GM12878 (cell line): ENCODE measurements around the gene HSBP1. TPM values are rescaled to one million over a fixed set of nuclear protein-coding genes. Genes with fewer than 3 reads are reported as not detected.

Experiments
- ATAC-seq: fragments of 200-7000 bp; cut with Tn5 transposase; 3 replicates; pipeline ENCODE4 v1.9.1; 2020; ENCODE audit warnings: mild to moderate bottlenecking, moderate library complexity
- BruUV-seq: library from RNA; stranded (reverse); fragments of 400-500 nt; replicated peaks from 2 replicates; lab custom pipeline; 2021; lab: Mats Ljungman, UMichigan
- CTCF ChIA-PET: fragments of 300-600 bp; sonication (Branson Sonifier 250); formaldehyde crosslinking; extraction: SDS; loops from one replicate; lab custom pipeline; 2021; ENCODE audit warnings: inconsistent platforms; lab: Yijun Ruan, JAX
- POLR2A ChIA-PET: fragments of 350-600 bp; formaldehyde crosslinking; extraction: SDS; loops from one replicate; lab custom pipeline; 2021; ENCODE audit warnings: inconsistent platforms; lab: Charles Lee
- RAD21 ChIA-PET: fragments of 300-600 bp; sonication (Branson Sonifier 250); formaldehyde crosslinking; loops from one replicate; lab custom pipeline; 2023; ENCODE audit warnings: antibody characterized with exemption; ENCODE audit not compliant: unreplicated experiment; lab: Charles Lee
- SMC1A ChIA-PET: fragments of 300-600 bp; sonication (Branson Sonifier 250); formaldehyde crosslinking; loops from one replicate; lab custom pipeline; 2023; ENCODE audit not compliant: unreplicated experiment, uncharacterized antibody; lab: Charles Lee
- DNase-seq: peaks from one replicate; pipeline ENCODE4 v3.0.0-alpha.2; 2011; ENCODE audit warnings: low read depth, low spot score
- FAIRE-seq: peaks from 3 replicates; lab custom pipeline; 2011; peaks lifted over from hg19 to GRCh38; lab: Jason Lieb, UNC
- H2AFZ ChIP-seq: 2 replicates; pipeline ENCODE4 v1.6.0; 2011; ENCODE audit warnings: low read depth, low read length, control low read depth; ENCODE audit not compliant: control insufficient read depth
- H3K27ac ChIP-seq: 2 replicates; pipeline ENCODE4 v1.5.1; 2011; ENCODE audit warnings: control low read depth; ENCODE audit not compliant: control insufficient read depth, insufficient read depth
- H3K27me3 ChIP-seq, 2 experiments: replicated peaks in 1 of 2; 2 replicates each; pipeline versions ENCODE4 v1.6.0 to v1.6.1; 2011; ENCODE audit warnings: low read length in 1 of 2; ENCODE audit not compliant: control insufficient read depth in 2 of 2, insufficient read depth in 2 of 2
- H3K36me3 ChIP-seq, 2 experiments: 2 replicates each; pipeline ENCODE4 v1.5.1; 2011; ENCODE audit warnings: low read length in 1 of 2; ENCODE audit not compliant: control insufficient read depth in 2 of 2, insufficient read depth in 2 of 2
- H3K4me1 ChIP-seq: 2 replicates; pipeline ENCODE4 v1.6.1; 2011; ENCODE audit warnings: mild to moderate bottlenecking, low read length, moderate library complexity, mixed read lengths; ENCODE audit not compliant: control insufficient read depth, insufficient read depth
- H3K4me2 ChIP-seq: 2 replicates; pipeline ENCODE4 v1.6.0; 2011; ENCODE audit warnings: control low read depth; ENCODE audit not compliant: control insufficient read depth, insufficient read depth
- H3K4me3 ChIP-seq: fragments of 200-600 bp; sonication (generic); 2 replicates; pipeline ENCODE4 v1.5.1; 2016
- H3K79me2 ChIP-seq: 2 replicates; pipeline ENCODE4 v1.6.0; 2011; ENCODE audit warnings: low read length; ENCODE audit not compliant: control insufficient read depth, insufficient read depth
- H3K9ac ChIP-seq: 2 replicates; pipeline ENCODE4 v1.8.0; 2011; ENCODE audit warnings: low read length, control low read depth, mixed read lengths; ENCODE audit not compliant: control insufficient read depth, insufficient read depth
- H3K9me3 ChIP-seq: replicated peaks from 3 replicates; pipeline ENCODE4 v1.5.1; 2011; ENCODE audit warnings: mild to moderate bottlenecking, low read length; ENCODE audit not compliant: control insufficient read depth, insufficient read depth
- H4K20me1 ChIP-seq: 2 replicates; pipeline ENCODE4 v1.6.0; 2011; ENCODE audit not compliant: control insufficient read depth, insufficient read depth
- BACH1 ChIP-seq: fragments of 450-650 bp; IDR thresholded peaks from 2 replicates; pipeline ENCODE4 v1.6.1; 2017; ENCODE audit warnings: mild to moderate bottlenecking, borderline replicate concordance
- BCL11A ChIP-seq: IDR thresholded peaks from 2 replicates; pipeline ENCODE4 v1.6.1; 2011; ENCODE audit warnings: low read depth, low read length
- CEBPZ ChIP-seq: fragments of 150-350 bp; IDR thresholded peaks from 2 replicates; pipeline ENCODE4 v1.6.1; 2016; ENCODE audit warnings: low read depth, low read length
- ETV6 ChIP-seq, 2 experiments: fragments of 450-650 bp in 1 of 2; IDR thresholded peaks in 1 of 2; conservative IDR thresholded peaks in 1 of 2; 2 replicates each; pipeline ENCODE4 v1.6.1; 2014; ENCODE audit warnings: antibody characterized with exemption in 1 of 2, borderline replicate concordance in 1 of 2, low read depth in 1 of 2, mild to moderate bottlenecking in 1 of 2, moderate library complexity in 1 of 2
- LARP7 ChIP-seq: fragments of 450-650 bp; IDR thresholded peaks from 2 replicates; pipeline ENCODE4 v1.6.1; 2017; ENCODE audit warnings: mild to moderate bottlenecking
- MEF2B ChIP-seq: fragments of 450-650 bp; IDR thresholded peaks from 2 replicates; pipeline ENCODE4 v1.6.1; 2018; ENCODE audit warnings: mild to moderate bottlenecking, moderate library complexity; ENCODE audit not compliant: partially characterized antibody, poor library complexity, severe bottlenecking
- POU2F2 ChIP-seq: IDR thresholded peaks from 3 replicates; pipeline ENCODE4 v1.6.1; 2011; ENCODE audit warnings: low read depth, mild to moderate bottlenecking, low read length, borderline replicate concordance
- TCF3 ChIP-seq: IDR thresholded peaks from 2 replicates; pipeline ENCODE4 v1.6.1; 2012; ENCODE audit warnings: low read depth, mild to moderate bottlenecking, low read length, borderline replicate concordance; ENCODE audit not compliant: insufficient read depth
- ZNF622 ChIP-seq: fragments of 450-650 bp; IDR thresholded peaks from 2 replicates; pipeline ENCODE4 v1.6.1; 2017; ENCODE audit warnings: mild to moderate bottlenecking, inconsistent platforms
- ZNF687 ChIP-seq: fragments of 450-650 bp; IDR thresholded peaks from 2 replicates; pipeline ENCODE4 v1.6.1; 2017; ENCODE audit warnings: mild to moderate bottlenecking, moderate library complexity
- WGBS: methylation state at CpG from one replicate; pipeline ENCODE4 v1.1.6; 2016; ENCODE audit warnings: low lambda C conversion rate; ENCODE audit not compliant: insufficient replicate concordance, insufficient coverage; ENCODE audit errors: missing lambda C conversion rate; 5-methylcytosine and 5-hydroxymethylcytosine counted together
- in situ Hi-C: fragments of 300-500 bp; cut with MboI; formaldehyde crosslinking; loops from 9 replicates; pipeline ENCODE4 v1.14.3; 2018; ENCODE audit warnings: mixed read lengths
- intact Hi-C: fragments of 100-400 bp; cut with micrococcal nuclease; formaldehyde crosslinking; loops from one replicate; pipeline ENCODE4 v1.14.2; 2022; ENCODE audit not compliant: unreplicated experiment
- polyA plus RNA-seq, 11 experiments: library from polyadenylated mRNA; depleted of rRNA in 4 of 11; unstranded in 6 of 11; stranded (reverse) in 5 of 11; fragments of >200 nt; fragmentation: Nextera tagmentation in 4 of 11; fragmentation: Illumina TruSeq in 1 of 11; extraction: Ambion mirVana in 4 of 11; extraction: Trizol in 1 of 11; gene quantifications; 1 replicate in 1 of 11; 2 replicates in 10 of 11; pipeline versions ENCODE4 v1.2.1 to v1.2.3, GENCODE V29; 2011 to 2016; ENCODE audit warnings: inconsistent platforms in 2 of 11, missing spikeins in 2 of 11, low read depth in 1 of 11
- total RNA-seq, 4 experiments: library from RNA; depleted of rRNA in 3 of 4; stranded (reverse); fragments of >200 nt in 3 of 4; fragmentation: Illumina TruSeq in 1 of 4; extraction: Trizol in 1 of 4; gene quantifications; 2 replicates each; pipeline versions ENCODE4 v1.2.1 to v1.2.3, GENCODE V29; 2013 to 2021
- TF ChIP-seq, protein P1 (sequence below): fragments of 450-650 bp; IDR thresholded peaks from 2 replicates; pipeline ENCODE4 v1.6.1; 2017; ENCODE audit warnings: mild to moderate bottlenecking

HSBP1 gene
- total and polyA plus RNA-seq, 10 of the 15 experiments (the other 5 are each of a cell fraction or from before 2014, with no cell fraction given) = 26.6 to 263 (median 95.7) TPM

DNA sequence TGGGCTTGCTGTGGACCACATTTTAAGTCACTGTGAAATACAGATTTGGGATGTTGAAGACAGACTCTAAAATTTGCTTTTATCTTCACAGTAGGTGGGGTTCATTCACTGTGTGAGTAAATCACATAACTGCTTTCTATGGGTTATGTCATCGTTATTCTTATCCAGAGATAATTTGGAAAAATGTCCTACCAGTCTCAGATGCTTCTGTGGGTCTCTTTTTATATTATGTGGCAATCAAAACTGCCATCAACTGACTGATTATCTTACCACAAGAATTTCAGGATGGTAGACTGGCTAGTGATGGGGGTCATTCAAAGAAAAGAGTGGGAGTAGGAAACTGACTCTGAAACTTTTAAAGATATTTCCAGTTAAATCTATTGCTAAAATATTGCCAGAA lies 3.1 kb downstream of the HSBP1 start (continued):
- TF ChIP-seq POU2F2 (no peak), BCL11A (no peak), BACH1 (no peak), ZNF622 (no peak)

DNA sequence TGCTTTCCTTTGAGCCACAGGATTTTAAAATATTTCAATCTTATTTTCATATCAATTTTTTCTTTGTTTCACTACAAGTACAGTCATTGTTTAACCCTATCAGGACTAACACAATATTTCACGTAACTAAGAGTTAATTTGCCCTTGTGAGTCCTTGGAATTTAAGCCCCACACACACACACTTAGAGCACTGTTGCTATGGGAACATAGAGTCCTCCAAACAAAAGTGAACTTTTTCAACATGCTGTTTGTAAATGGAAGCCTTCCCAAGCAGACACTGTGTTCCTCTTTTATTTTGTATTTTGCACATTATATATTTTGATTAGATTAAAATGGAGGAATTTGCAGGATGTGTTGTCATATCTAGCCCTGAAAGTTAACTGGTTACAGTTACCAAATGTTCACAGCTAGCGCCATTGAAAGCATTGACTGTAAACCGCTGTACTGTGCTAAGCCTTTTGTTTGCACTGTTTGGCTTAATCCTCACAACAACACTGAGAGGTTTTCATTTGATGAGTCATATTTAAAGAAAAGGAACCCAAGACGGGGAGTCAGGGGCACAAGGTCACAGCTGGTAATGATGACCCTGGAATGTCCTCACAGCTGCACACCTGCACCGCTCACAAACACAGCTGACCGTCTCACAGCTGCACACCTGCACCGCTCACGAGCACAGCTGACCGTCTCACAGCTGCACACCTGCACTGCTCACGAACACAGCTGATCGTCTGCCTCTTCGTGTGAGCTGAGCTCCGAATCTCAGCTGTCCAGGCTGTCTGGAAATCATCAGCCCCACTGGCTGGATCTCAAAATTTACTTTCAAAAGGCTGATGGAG lies 6.3 kb downstream of the HSBP1 start:
- Histone ChIP-seq H3K36me3 (peaks cover 0 to 11% of the 10 kb centered on the region in 2 experiments; a peak in 1 of 4 replicates), H3K27me3 (no peaks in the 10 kb centered on the region), H3K4me2 (no peak overlapping the region), H3K9ac (no peak overlapping the region), H4K20me1 (peaks cover 1% of the 10 kb centered on the region; the same call in 1 of the 2 replicates), H3K79me2 (peaks cover 7% of the 10 kb centered on the region), H3K4me3 (no peak overlapping the region), H3K4me1 (peaks cover 2% of the 10 kb centered on the region; the same call in 1 of the 2 replicates), H3K27ac (no peak overlapping the region), H3K9me3 (no peaks in the 10 kb centered on the region), H2AFZ (no peak overlapping the region)
- ChIA-PET CTCF (interaction anchor here (0.7 to 2.5 kb wide), 3 partner anchors 10 to 113 kb away, joined by 4 to 9 read pairs (median 7); no protein-coding TSS in a partner anchor), POLR2A (no interaction called here), SMC1A (no interaction called here), RAD21 (no interaction called here)
- no peak for DNase-seq
- in situ Hi-C loops (no loop called here), intact Hi-C loops (no loop called here)
- peak; percentile 23 for FAIRE-seq
- 35% methylated on average over 13 of the region's 13 CpGs for WGBS
- peak; percentile 37 for ATAC-seq
- no TSS peak for BruUV-seq
- TF ChIP-seq TCF3 = peak; percentile 92
- TF ChIP-seq, protein P1, sequence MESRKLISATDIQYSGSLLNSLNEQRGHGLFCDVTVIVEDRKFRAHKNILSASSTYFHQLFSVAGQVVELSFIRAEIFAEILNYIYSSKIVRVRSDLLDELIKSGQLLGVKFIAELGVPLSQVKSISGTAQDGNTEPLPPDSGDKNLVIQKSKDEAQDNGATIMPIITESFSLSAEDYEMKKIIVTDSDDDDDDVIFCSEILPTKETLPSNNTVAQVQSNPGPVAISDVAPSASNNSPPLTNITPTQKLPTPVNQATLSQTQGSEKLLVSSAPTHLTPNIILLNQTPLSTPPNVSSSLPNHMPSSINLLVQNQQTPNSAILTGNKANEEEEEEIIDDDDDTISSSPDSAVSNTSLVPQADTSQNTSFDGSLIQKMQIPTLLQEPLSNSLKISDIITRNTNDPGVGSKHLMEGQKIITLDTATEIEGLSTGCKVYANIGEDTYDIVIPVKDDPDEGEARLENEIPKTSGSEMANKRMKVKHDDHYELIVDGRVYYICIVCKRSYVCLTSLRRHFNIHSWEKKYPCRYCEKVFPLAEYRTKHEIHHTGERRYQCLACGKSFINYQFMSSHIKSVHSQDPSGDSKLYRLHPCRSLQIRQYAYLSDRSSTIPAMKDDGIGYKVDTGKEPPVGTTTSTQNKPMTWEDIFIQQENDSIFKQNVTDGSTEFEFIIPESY = peak; percentile 82; the same call in 1 of the 2 replicates
- no peak for TF ChIP-seq ETV6 (conservative IDR thresholded peaks at IDR 0.05 in 1 of 2, IDR thresholded peaks at IDR 0.05 in 1 of 2; ENCODE audit: borderline replicate concordance in 1 of 2, low read depth in 1 of 2)
- no peak for TF ChIP-seq LARP7
- TF ChIP-seq ZNF687 = no peak
- TF ChIP-seq MEF2B = no peak
- no peak for TF ChIP-seq CEBPZ
